ENCODE data around the gene CDK6. TPM values are rescaled to one million over a fixed set of nuclear protein-coding genes. Genes with fewer than 3 reads are reported as not detected.

CDK6 gene
- total and polyA plus RNA-seq, 4 donors, result 1.6 to 66.4 (median 12.1) TPM

DNA sequence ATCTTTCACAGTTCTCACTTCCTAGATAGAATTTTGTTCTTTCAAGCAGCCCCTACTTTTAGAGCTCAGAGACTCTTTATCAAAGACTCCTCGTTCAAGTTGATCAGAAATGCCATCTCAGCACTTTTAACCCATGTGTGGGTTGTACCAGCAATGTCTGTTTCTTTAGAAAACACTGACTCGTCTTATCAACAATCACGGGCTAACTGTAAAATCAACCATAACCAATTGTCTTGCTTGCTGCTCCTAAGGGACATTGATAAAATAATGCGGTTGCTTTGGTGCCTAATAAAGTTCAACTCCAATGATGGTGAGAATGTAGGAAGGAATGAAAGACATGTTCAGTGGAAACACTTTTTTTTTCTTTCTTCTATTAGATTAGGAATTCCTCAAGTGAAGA lies 12.9 kb upstream of the CDK6 start:
- Histone ChIP-seq H3K4me3 (no peak overlapping the region), H3K27me3 (ENCODE audit: control insufficient read depth in 3 of 3, insufficient read depth in 3 of 3, low read length in 2 of 3) (no peaks in the 10 kb centered on the region), H3K9me3 (ENCODE audit: control insufficient read depth in 4 of 4, insufficient read depth in 3 of 4, low read length in 3 of 4) (no peaks in the 10 kb centered on the region), H3K36me3 (ENCODE audit: control insufficient read depth in 4 of 4, insufficient read depth in 4 of 4, low read length in 4 of 4) (no peaks in the 10 kb centered on the region), H3K9ac (ENCODE audit: insufficient read depth in 1 of 2, low read length in 2 of 2) (no peak overlapping the region), H3K4me1 (ENCODE audit: control insufficient read depth in 5 of 5, insufficient read depth in 5 of 5, low read length in 5 of 5) (no peaks in the 10 kb centered on the region), H3K27ac (ENCODE audit: low read depth in 1 of 2, low read length in 1 of 2) (no peak overlapping the region)
- WGBS, 2 donors, result 78 to 83% methylated on average over 4 of the region's 4 CpGs
- TF ChIP-seq, protein P1, sequence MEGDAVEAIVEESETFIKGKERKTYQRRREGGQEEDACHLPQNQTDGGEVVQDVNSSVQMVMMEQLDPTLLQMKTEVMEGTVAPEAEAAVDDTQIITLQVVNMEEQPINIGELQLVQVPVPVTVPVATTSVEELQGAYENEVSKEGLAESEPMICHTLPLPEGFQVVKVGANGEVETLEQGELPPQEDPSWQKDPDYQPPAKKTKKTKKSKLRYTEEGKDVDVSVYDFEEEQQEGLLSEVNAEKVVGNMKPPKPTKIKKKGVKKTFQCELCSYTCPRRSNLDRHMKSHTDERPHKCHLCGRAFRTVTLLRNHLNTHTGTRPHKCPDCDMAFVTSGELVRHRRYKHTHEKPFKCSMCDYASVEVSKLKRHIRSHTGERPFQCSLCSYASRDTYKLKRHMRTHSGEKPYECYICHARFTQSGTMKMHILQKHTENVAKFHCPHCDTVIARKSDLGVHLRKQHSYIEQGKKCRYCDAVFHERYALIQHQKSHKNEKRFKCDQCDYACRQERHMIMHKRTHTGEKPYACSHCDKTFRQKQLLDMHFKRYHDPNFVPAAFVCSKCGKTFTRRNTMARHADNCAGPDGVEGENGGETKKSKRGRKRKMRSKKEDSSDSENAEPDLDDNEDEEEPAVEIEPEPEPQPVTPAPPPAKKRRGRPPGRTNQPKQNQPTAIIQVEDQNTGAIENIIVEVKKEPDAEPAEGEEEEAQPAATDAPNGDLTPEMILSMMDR (IDR thresholded peaks at IDR 0.05; ENCODE audit: control extremely low read depth, extremely low read depth), result no peak
- ATAC-seq (ENCODE audit: insufficient read depth, low FRiP score) (no peak), DNase-seq (no peak)

DNA sequence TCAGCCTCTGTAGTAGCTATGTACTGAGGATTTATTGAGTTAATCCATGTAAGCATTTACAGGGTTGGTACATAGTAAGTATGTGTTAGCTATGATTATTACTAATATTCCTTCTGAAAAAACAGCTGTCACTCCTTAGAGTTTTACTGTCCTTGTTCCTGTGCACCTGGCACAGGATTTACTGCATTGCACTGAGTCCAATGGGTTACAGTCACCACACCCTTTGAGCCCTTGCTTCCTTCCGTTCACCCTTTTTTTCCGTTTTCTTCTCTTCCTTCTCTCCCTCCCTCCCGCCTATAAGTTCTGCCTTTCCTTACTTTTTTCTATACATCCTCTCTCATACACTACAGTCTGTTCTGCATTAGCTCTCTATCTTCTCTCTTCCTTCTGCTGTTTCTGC lies 12.5 kb upstream of the CDK6 start:
- TF ChIP-seq, protein P1 (IDR thresholded peaks at IDR 0.05; ENCODE audit: control extremely low read depth, extremely low read depth), result no peak
- H3K36me3 ChIP-seq (ENCODE audit: control insufficient read depth in 4 of 4, insufficient read depth in 4 of 4, low read length in 4 of 4), result no peaks in the 10 kb centered on the region
- H3K4me1 ChIP-seq (ENCODE audit: control insufficient read depth in 5 of 5, insufficient read depth in 5 of 5, low read length in 5 of 5), result no peaks in the 10 kb centered on the region
- no peak for ATAC-seq (ENCODE audit: insufficient read depth, low FRiP score)
- H3K27ac ChIP-seq (ENCODE audit: low read depth in 1 of 2, low read length in 1 of 2), result no peak overlapping the region
- no peaks in the 10 kb centered on the region for H3K27me3 ChIP-seq (ENCODE audit: control insufficient read depth in 3 of 3, insufficient read depth in 3 of 3, low read length in 2 of 3)
- no peak overlapping the region for H3K9ac ChIP-seq (ENCODE audit: insufficient read depth in 1 of 2, low read length in 2 of 2)
- 61 to 64% methylated on average over 3 of the region's 3 CpGs for WGBS, 2 donors
- H3K4me3 ChIP-seq, result no peak overlapping the region
- DNase-seq, result no peak
- H3K9me3 ChIP-seq (ENCODE audit: control insufficient read depth in 4 of 4, insufficient read depth in 3 of 4, low read length in 3 of 4), result no peaks in the 10 kb centered on the region

DNA sequence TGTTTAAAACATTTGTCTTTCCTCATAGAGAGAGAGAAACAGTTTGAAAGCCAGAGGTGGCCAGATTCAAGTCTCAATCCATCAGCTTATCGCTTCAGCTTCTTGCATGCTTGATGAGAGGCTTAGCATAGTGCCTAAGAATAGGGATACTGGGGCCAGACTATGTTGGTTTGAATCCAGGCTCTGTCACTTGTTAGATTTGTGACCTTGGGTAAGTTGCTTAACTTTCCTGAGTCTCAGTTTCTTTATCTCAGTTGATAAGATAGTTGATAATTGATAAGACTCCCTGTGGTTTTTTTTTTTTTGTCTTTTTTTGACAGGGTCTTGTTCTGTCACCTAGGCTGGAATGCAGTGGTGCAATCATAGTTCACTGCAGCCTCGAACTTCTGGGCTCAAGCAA lies 12.1 kb upstream of the CDK6 start:
- H3K4me1 ChIP-seq (ENCODE audit: control insufficient read depth in 5 of 5, insufficient read depth in 5 of 5, low read length in 5 of 5), result no peaks in the 10 kb centered on the region
- no peaks in the 10 kb centered on the region for H3K36me3 ChIP-seq (ENCODE audit: control insufficient read depth in 4 of 4, insufficient read depth in 4 of 4, low read length in 4 of 4)
- WGBS, 2 donors, result 83 to 85% methylated on average over 2 of the region's 2 CpGs
- H3K9ac ChIP-seq (ENCODE audit: insufficient read depth in 1 of 2, low read length in 2 of 2), result no peak overlapping the region
- no peak for DNase-seq
- no peak for ATAC-seq (ENCODE audit: insufficient read depth, low FRiP score)
- H3K27me3 ChIP-seq (ENCODE audit: control insufficient read depth in 3 of 3, insufficient read depth in 3 of 3, low read length in 2 of 3), result no peaks in the 10 kb centered on the region
- TF ChIP-seq, protein P1 (IDR thresholded peaks at IDR 0.05; ENCODE audit: control extremely low read depth, extremely low read depth), result no peak
- no peak overlapping the region for H3K4me3 ChIP-seq
- no peaks in the 10 kb centered on the region for H3K9me3 ChIP-seq (ENCODE audit: control insufficient read depth in 4 of 4, insufficient read depth in 3 of 4, low read length in 3 of 4)
- H3K27ac ChIP-seq (ENCODE audit: low read depth in 1 of 2, low read length in 1 of 2), result no peak overlapping the region

DNA sequence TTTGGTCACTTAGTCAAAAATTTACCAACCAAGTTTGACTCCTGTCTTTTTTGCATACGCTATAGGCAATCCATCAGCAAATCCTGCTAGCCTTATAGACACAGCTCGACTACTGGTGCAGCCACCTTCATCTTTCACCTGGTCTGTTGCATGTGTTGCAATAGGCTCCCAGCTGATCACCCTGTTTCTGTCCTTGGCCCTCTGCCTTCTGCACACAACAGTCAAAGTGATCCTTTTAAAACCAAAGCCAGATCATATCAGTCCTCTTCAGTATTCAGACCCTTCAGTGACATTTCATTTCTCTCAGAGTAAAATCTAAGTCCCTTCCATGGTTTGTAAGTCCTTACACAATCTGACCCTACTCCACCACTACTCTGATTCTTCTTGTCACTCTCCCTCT lies 10.9 kb upstream of the CDK6 start:
- H3K36me3 ChIP-seq (ENCODE audit: control insufficient read depth in 4 of 4, insufficient read depth in 4 of 4, low read length in 4 of 4), result no peaks in the 10 kb centered on the region
- H3K9ac ChIP-seq (ENCODE audit: insufficient read depth in 1 of 2, low read length in 2 of 2), result no peak overlapping the region
- no peaks in the 10 kb centered on the region for H3K4me1 ChIP-seq (ENCODE audit: control insufficient read depth in 5 of 5, insufficient read depth in 5 of 5, low read length in 5 of 5)
- H3K4me3 ChIP-seq, result no peak overlapping the region
- no peak overlapping the region for H3K27ac ChIP-seq (ENCODE audit: low read depth in 1 of 2, low read length in 1 of 2)
- no peak for ATAC-seq (ENCODE audit: insufficient read depth, low FRiP score)
- TF ChIP-seq, protein P1 (IDR thresholded peaks at IDR 0.05; ENCODE audit: control extremely low read depth, extremely low read depth), result no peak
- whole genome bisulfite sequencing, 2 donors, result 89 to 94% methylated on average over 2 of the region's 2 CpGs
- H3K9me3 ChIP-seq (ENCODE audit: control insufficient read depth in 4 of 4, insufficient read depth in 3 of 4, low read length in 3 of 4), result no peaks in the 10 kb centered on the region
- no peaks in the 10 kb centered on the region for H3K27me3 ChIP-seq (ENCODE audit: control insufficient read depth in 3 of 3, insufficient read depth in 3 of 3, low read length in 2 of 3)
- DNase-seq, result no peak

Data from lung (tissue), 12 donors.